SIG-M5 (cell line): ENCODE measurements around the gene ANKIB1.
A peak's percentile ranks its signal among the peaks of the same experiment; 100 is the strongest.
"Not testable (repeated sequence)": the region's sequence is repeated elsewhere in the genome, so short reads cannot be mapped to it uniquely, and the experiment has no call there.

Source experiments
- DNase-seq: peaks from one replicate; lab custom pipeline; 2025; lab: John Stamatoyannopoulos, UW

Gene ANKIB1

GRCh38 chr7:92410162-92410561 is 164.4 kb downstream of the ANKIB1 start:
- DNase-seq: not testable (repeated sequence)

GRCh38 chr7:92412745-92413144 is 167.0 kb downstream of the ANKIB1 start:
- DNase-seq: no peak

- DNase-seq: no peak
These were observed 167.8 kb downstream of the ANKIB1 start for GRCh38 chr7:92413550-92413949.

- no peak for DNase-seq
These were observed 169.5 kb downstream of the ANKIB1 start for GRCh38 chr7:92415225-92415624.

GRCh38 chr7:92417913-92418312 is 172.1 kb downstream of the ANKIB1 start:
- DNase-seq: no peak

GRCh38 chr7:92421676-92422435 is 176.1 kb downstream of the ANKIB1 start:
- no peak for DNase-seq

GRCh38 chr7:92422926-92423325 is 177.2 kb downstream of the ANKIB1 start:
- DNase-seq: no peak

GRCh38 chr7:92423710-92424131 is 177.9 kb downstream of the ANKIB1 start:
- DNase-seq: no peak

GRCh38 chr7:92425311-92425947 is 179.7 kb downstream of the ANKIB1 start:
- DNase-seq: no peak

- DNase-seq: no peak
These were observed 181.4 kb downstream of the ANKIB1 start for GRCh38 chr7:92427193-92427592.

- DNase-seq: no peak
These were observed 186.6 kb downstream of the ANKIB1 start for GRCh38 chr7:92432299-92432946.

- DNase-seq: no peak
These were observed 187.2 kb downstream of the ANKIB1 start for GRCh38 chr7:92433019-92433418.

- DNase-seq: no peak
These were observed 189.8 kb downstream of the ANKIB1 start for GRCh38 chr7:92435542-92435941.

- no peak for DNase-seq
These were observed 191.1 kb downstream of the ANKIB1 start for GRCh38 chr7:92436612-92437445.

- no peak for DNase-seq
These were observed 192.2 kb downstream of the ANKIB1 start for GRCh38 chr7:92437956-92438491.

- not testable (repeated sequence) for DNase-seq
These were observed 196.9 kb downstream of the ANKIB1 start for GRCh38 chr7:92442720-92443119.

- peak; percentile 22 for DNase-seq
These were observed 201.1 kb downstream of the ANKIB1 start for GRCh38 chr7:92446869-92447344.

- DNase-seq: no peak
These were observed 201.8 kb downstream of the ANKIB1 start, which contains the start of gene GATAD1 for GRCh38 chr7:92447345-92448204. GATAD1 (plus strand) TSS chr7:92447482; CDS start chr7:92447730, 248 bp downstream.

- DNase-seq: no peak
These were observed 202.5 kb downstream of the ANKIB1 start for GRCh38 chr7:92448205-92448747.
